Measurements from ENCODE around the gene ZNF711. TPM values are rescaled to one million over a fixed set of nuclear protein-coding genes. Genes with fewer than 3 reads are reported as not detected.

ZNF711 gene
- under 1 TPM; 0.07 to 0.11 TPM for total RNA-seq
- 1.3 TPM for polyA plus RNA-seq

DNA sequence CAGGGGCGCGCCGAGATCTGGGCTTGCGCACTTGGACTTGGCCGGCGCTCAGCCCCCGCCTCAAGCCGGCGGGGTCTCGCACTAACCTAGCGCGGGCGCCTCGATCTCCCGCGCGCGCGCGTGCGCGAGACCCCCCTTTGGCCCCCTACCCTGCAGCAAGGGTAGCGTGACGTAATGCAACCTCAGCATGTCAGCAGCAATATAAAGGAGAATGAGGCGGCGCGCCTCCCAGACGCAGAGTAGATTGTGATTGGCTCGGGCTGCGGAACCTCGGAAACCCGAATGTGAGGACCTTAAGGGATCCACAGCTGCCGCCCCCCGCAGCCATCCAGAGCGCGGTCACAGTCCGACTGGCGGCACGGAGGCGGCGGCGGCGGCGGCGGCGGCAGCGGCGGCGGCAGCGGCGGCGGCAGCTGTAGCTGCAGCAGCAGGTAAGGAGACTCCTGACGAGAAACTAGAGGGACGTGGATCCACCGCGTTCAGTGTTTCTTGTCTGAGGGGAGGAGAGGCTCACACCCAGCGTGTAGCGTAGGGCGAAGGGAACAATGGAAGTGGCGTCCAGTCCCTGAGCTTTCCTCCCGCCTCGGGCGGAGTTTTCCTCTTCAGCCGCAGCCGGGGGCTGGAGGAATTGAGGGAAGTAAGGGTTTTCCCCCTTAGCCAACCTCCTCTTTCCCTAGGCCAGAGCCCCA is at the start of gene ZNF711, which contains the start of gene SATL1:
ZNF711 (plus strand) TSS at position 231 of the 689 bp plus-strand sequence. CDS start 3,582 bp downstream, outside the sequence.
SATL1 (minus strand) TSS at position 19 of the 689 bp plus-strand sequence. CDS start 134,811 bp downstream, outside the sequence.
- no peak within 1 kb of the TSS for H3K27ac ChIP-seq (ENCODE audit: low read depth, low read length)
- Mint-ChIP-seq H3K4me3 (peak within 1 kb of the TSS; percentile 83 to 94 (median 86)), H3K9me3 (peaks cover 0 to 3% (median 0%) of the 10 kb centered on the region in 5 donors), H3K27me3 (peaks cover 6 to 14% of the 10 kb centered on the region in 2 donors), H3K27ac (peak within 1 kb of the TSS in 5 of 8 donors; percentile 44 to 84 (median 75)), H3K36me3 (no peaks in the 10 kb centered on the region), H3K4me1 (peaks cover 9 to 19% (median 16%) of the 10 kb centered on the region in 3 donors)
- no peaks in the 10 kb centered on the region for H3K36me3 ChIP-seq (ENCODE audit: insufficient read depth, low read length)
- H3K27me3 ChIP-seq (ENCODE audit: insufficient read depth, low read length, poor library complexity, severe bottlenecking): no peaks in the 10 kb centered on the region
- no peaks in the 10 kb centered on the region for H3K4me1 ChIP-seq (ENCODE audit: insufficient read depth, low read length)
- ChIA-PET POLR2A (no interaction called here), CTCF (no interaction called here)
- H3K9me3 ChIP-seq (ENCODE audit: low read length): no peaks in the 10 kb centered on the region
- H3K4me3 ChIP-seq (ENCODE audit: low read length): peak within 1 kb of the TSS; percentile 50
- peak in 3 of 5 donors; percentile 9 to 24 (median 16) for DNase-seq

DNA sequence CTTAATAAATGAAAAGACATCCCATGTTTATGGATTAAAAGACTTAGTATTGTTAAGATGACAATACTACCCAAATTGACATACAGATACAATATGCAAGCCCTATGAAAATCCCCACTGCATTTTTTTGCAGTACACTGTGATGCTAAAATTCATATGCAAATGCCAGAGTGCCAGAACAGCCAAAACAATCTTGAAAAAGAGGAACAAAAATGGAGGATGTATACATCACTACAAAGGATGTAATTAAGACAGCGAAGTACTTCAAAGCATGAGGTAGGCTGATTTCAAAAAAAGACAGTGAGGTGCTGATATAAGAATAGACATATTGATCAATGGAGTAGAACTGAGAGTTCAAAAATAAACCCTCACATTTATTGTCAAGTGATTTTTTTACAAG is 47.5 kb upstream of the ZNF711 start:
- POLR2A ChIA-PET: no interaction called here

DNA sequence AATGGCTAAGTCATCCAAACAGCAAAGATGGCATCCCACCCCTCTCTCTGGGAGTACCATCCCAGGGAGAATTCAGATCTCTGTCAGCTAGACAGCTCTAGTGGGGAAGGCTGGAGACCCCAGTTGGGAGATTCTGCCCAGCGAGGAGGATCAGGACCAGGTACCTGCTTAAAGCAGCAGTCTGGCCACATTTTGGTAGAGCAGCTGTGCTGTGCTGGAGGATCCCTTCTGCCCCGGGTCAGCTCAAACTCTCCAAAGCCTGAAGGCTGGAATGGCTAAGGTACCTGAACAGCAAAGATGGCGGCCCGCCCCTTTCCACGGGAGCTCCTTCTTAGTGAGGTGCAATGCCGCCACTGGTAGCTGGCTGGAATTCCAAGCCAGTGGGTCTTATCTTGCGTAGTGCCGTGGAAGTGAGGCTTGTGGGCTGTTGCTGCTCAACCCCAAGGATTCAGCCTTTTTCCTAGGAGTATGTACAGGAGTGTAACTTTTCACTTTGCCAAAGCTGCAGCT is 40.3 kb upstream of the ZNF711 start:
- Mint-ChIP-seq H3K4me3 (no peak overlapping the region), H3K27ac (no peak overlapping the region), H3K27me3 (peaks cover 0 to 4% of the 10 kb centered on the region in 2 donors), H3K36me3 (no peaks in the 10 kb centered on the region), H3K9me3 (no peaks in the 10 kb centered on the region), H3K4me1 (no peaks in the 10 kb centered on the region)
- Histone ChIP-seq H3K27me3 (ENCODE audit: insufficient read depth, low read length, poor library complexity, severe bottlenecking) (no peaks in the 10 kb centered on the region), H3K36me3 (ENCODE audit: insufficient read depth, low read length) (no peaks in the 10 kb centered on the region), H3K27ac (ENCODE audit: low read depth, low read length) (no peak overlapping the region), H3K4me3 (ENCODE audit: low read length) (no peak overlapping the region), H3K4me1 (ENCODE audit: insufficient read depth, low read length) (no peaks in the 10 kb centered on the region), H3K9me3 (ENCODE audit: low read length) (no peaks in the 10 kb centered on the region)
- CTCF ChIA-PET: no interaction called here
- no peak for DNase-seq
- POLR2A ChIA-PET: no interaction called here

More for the DNA sequence above, 47.5 kb upstream of the ZNF711 start:
- Histone ChIP-seq H3K27ac (ENCODE audit: low read depth, low read length) (no peak overlapping the region), H3K4me3 (ENCODE audit: low read length) (no peak overlapping the region), H3K27me3 (ENCODE audit: insufficient read depth, low read length, poor library complexity, severe bottlenecking) (no peaks in the 10 kb centered on the region), H3K9me3 (ENCODE audit: low read length) (no peaks in the 10 kb centered on the region), H3K4me1 (ENCODE audit: insufficient read depth, low read length) (no peaks in the 10 kb centered on the region), H3K36me3 (ENCODE audit: insufficient read depth, low read length) (no peaks in the 10 kb centered on the region)
- H3K27me3 Mint-ChIP-seq: no peaks in the 10 kb centered on the region
- peaks cover 0 to 5% (median 0%) of the 10 kb centered on the region in 5 donors for H3K9me3 Mint-ChIP-seq
- H3K4me3 Mint-ChIP-seq: no peak overlapping the region
- no peak overlapping the region for H3K27ac Mint-ChIP-seq
- no peaks in the 10 kb centered on the region for H3K4me1 Mint-ChIP-seq
- DNase-seq: no peak
- H3K36me3 Mint-ChIP-seq: no peaks in the 10 kb centered on the region
- CTCF ChIA-PET: no interaction called here

DNA sequence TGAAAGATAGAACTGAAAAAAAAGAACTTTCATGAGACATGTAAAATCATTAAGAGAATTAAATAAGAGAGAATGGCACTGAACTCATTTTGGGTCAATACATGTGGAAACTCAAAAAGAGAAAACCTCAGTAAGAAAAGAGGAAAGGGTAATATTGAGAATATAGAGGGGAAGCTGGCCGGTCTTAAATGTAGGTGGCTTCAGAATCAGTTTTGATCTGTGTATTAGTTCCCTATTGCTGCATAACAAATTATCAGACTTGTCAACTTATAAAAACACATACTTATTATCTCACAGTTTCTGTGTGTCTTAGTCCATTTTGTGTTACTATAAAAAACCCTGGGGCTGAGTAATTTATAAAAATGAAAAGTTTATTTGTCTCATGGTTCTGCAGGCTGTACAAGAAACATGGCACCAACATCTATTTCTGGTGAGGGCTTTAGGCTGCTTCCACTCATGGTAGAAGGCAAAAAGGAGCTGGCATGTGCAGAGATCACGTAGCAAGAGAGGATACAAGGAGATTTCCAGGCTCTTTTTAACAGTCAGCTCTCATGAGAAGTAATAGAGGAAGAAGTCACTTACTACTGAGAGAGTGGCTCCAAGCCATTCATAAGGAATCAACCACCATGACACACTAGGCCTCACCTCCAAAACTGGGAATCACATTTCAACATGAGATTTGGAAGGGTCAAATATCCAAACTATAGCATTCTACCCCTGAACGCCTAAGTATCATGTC is 29.8 kb upstream of the ZNF711 start:
- Histone ChIP-seq H3K36me3 (ENCODE audit: insufficient read depth, low read length) (no peaks in the 10 kb centered on the region), H3K4me1 (ENCODE audit: insufficient read depth, low read length) (no peaks in the 10 kb centered on the region), H3K9me3 (ENCODE audit: low read length) (no peaks in the 10 kb centered on the region), H3K4me3 (ENCODE audit: low read length) (no peak overlapping the region), H3K27ac (ENCODE audit: low read depth, low read length) (no peak overlapping the region), H3K27me3 (ENCODE audit: insufficient read depth, low read length, poor library complexity, severe bottlenecking) (no peaks in the 10 kb centered on the region)
- Mint-ChIP-seq H3K4me1 (no peaks in the 10 kb centered on the region), H3K27ac (no peak overlapping the region), H3K4me3 (no peak overlapping the region), H3K9me3 (peaks cover 0 to 2% (median 0%) of the 10 kb centered on the region in 5 donors), H3K27me3 (peaks cover 0 to 1% of the 10 kb centered on the region in 2 donors), H3K36me3 (no peaks in the 10 kb centered on the region)
- ChIA-PET CTCF (no interaction called here), POLR2A (no interaction called here)
- no peak for DNase-seq

DNA sequence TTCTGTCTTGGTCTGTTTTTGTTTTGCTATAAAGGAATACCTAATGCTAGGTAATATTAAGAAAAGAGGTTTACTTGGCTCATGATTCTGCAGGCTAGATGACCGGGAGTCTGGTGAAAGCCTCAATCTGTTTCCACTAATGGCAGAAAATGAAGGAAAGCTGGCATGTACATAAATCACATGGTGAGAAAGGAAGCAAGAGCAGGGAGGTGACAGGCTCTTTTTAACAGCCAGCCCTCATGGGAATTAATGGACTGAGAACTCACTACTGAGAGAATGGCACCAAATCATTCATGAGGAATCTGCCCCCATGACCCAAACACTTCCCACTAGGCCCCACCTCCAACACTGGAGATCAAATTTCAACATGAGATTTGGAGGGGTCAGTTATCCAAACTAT is 27.8 kb upstream of the ZNF711 start:
- Histone ChIP-seq H3K4me1 (ENCODE audit: insufficient read depth, low read length) (no peaks in the 10 kb centered on the region), H3K36me3 (ENCODE audit: insufficient read depth, low read length) (no peaks in the 10 kb centered on the region), H3K27me3 (ENCODE audit: insufficient read depth, low read length, poor library complexity, severe bottlenecking) (no peaks in the 10 kb centered on the region), H3K9me3 (ENCODE audit: low read length) (no peaks in the 10 kb centered on the region), H3K27ac (ENCODE audit: low read depth, low read length) (no peak overlapping the region), H3K4me3 (ENCODE audit: low read length) (no peak overlapping the region)
- no peaks in the 10 kb centered on the region for H3K36me3 Mint-ChIP-seq
- no peak overlapping the region for H3K4me3 Mint-ChIP-seq
- H3K9me3 Mint-ChIP-seq: peaks cover 0 to 2% (median 0%) of the 10 kb centered on the region in 5 donors
- H3K27me3 Mint-ChIP-seq: peaks cover 0 to 1% of the 10 kb centered on the region in 2 donors
- DNase-seq: no peak
- POLR2A ChIA-PET: no interaction called here
- CTCF ChIA-PET: no interaction called here
- H3K4me1 Mint-ChIP-seq: peaks cover 0 to 2% (median 1%) of the 10 kb centered on the region in 3 donors
- H3K27ac Mint-ChIP-seq: no peak overlapping the region

DNA sequence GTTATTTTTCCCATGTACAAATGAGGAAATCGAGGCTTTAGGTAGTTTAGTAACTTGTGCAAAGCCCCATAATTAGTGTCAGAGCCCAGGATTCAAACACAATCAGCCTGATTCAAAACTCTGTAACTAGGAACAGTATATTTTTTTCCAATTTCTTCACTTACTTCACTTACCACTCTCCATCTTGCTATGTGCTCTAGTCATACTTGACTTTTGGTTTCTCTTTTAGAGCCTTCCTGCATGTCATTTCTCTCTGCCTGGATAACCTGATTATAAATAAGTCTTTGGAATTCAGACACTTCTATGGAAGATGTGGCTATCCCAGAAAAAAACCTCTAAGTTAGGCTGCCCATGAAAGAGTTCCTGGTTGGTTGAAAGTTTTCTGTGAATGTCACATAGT is 22.4 kb upstream of the ZNF711 start:
- peak overlapping the region in 1 of 8 donors; percentile 12 for H3K27ac Mint-ChIP-seq
- ChIA-PET POLR2A (no interaction called here), CTCF (no interaction called here)
- Histone ChIP-seq H3K27ac (ENCODE audit: low read depth, low read length) (no peak overlapping the region), H3K36me3 (ENCODE audit: insufficient read depth, low read length) (no peaks in the 10 kb centered on the region), H3K4me3 (ENCODE audit: low read length) (no peak overlapping the region), H3K4me1 (ENCODE audit: insufficient read depth, low read length) (no peaks in the 10 kb centered on the region), H3K9me3 (ENCODE audit: low read length) (no peaks in the 10 kb centered on the region), H3K27me3 (ENCODE audit: insufficient read depth, low read length, poor library complexity, severe bottlenecking) (no peaks in the 10 kb centered on the region)
- DNase-seq: no peak
- no peaks in the 10 kb centered on the region for H3K9me3 Mint-ChIP-seq
- no peaks in the 10 kb centered on the region for H3K36me3 Mint-ChIP-seq
- H3K4me3 Mint-ChIP-seq: peak overlapping the region in 2 of 7 donors; percentile 1 to 28
- H3K27me3 Mint-ChIP-seq: no peaks in the 10 kb centered on the region
- peaks cover 0 to 8% (median 5%) of the 10 kb centered on the region in 3 donors for H3K4me1 Mint-ChIP-seq

DNA sequence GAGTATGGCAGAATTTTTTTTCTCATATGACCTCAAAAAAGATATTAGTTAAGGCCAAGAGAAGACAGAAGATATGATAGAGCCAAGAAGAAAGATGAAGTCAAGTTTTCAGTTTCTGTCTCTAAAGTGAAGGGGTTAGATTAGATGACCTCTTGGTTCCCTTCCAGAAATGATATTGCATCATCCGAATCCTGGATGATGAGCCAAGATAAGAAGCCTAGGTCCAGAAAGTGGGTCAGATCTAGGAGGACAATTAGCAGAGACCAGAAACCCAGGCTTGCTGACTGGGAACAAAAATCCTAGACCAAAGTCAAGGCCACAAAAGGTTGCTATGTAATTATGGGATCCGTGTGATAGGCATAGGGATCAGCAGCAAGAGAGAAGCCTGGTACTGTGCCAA is 20.4 kb upstream of the ZNF711 start:
- POLR2A ChIA-PET: no interaction called here
- H3K9me3 Mint-ChIP-seq: no peaks in the 10 kb centered on the region

DNA sequence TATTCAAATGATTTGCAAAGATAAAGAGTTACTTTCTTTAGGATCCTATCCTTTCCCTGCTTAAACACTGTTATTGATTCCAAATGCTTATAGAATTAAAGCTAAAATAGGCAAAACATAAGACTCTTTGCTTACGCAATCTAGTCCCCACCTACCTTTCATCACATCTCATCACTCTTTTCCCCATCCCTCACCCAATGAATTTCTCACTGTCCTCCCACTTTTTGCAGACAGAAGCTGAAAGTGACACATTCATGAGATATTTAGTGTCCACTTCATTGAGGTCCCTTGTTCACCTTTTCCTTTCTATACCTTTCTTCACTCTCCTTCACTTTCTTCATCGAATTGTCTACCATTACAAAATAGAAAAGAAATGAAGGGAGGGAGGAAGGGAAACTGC is 636 bp upstream of the ZNF711 start:
- H3K36me3 Mint-ChIP-seq: no peaks in the 10 kb centered on the region
- Histone ChIP-seq H3K27me3 (ENCODE audit: insufficient read depth, low read length, poor library complexity, severe bottlenecking) (no peaks in the 10 kb centered on the region), H3K4me1 (ENCODE audit: insufficient read depth, low read length) (no peaks in the 10 kb centered on the region), H3K4me3 (ENCODE audit: low read length) (no peak overlapping the region), H3K9me3 (ENCODE audit: low read length) (no peaks in the 10 kb centered on the region), H3K27ac (ENCODE audit: low read depth, low read length) (no peak overlapping the region), H3K36me3 (ENCODE audit: insufficient read depth, low read length) (no peaks in the 10 kb centered on the region)
- no peak for DNase-seq
- ChIA-PET POLR2A (no interaction called here), CTCF (no interaction called here)
- H3K9me3 Mint-ChIP-seq: peaks cover 0 to 3% (median 0%) of the 10 kb centered on the region in 5 donors
- H3K4me3 Mint-ChIP-seq: peak overlapping the region; percentile 20 to 64 (median 52)
- peaks cover 6 to 14% of the 10 kb centered on the region in 2 donors for H3K27me3 Mint-ChIP-seq
- H3K27ac Mint-ChIP-seq: peak overlapping the region in 1 of 8 donors; percentile 3
- peaks cover 9 to 19% (median 16%) of the 10 kb centered on the region in 3 donors for H3K4me1 Mint-ChIP-seq

More for the DNA sequence above, 20.4 kb upstream of the ZNF711 start:
- no peak overlapping the region for H3K4me3 Mint-ChIP-seq
- H3K36me3 ChIP-seq (ENCODE audit: insufficient read depth, low read length): no peaks in the 10 kb centered on the region
- H3K27me3 ChIP-seq (ENCODE audit: insufficient read depth, low read length, poor library complexity, severe bottlenecking): no peaks in the 10 kb centered on the region
- CTCF ChIA-PET: no interaction called here
- no peak for DNase-seq
- H3K4me1 ChIP-seq (ENCODE audit: insufficient read depth, low read length): no peaks in the 10 kb centered on the region
- H3K4me1 Mint-ChIP-seq: peaks cover 0 to 8% (median 5%) of the 10 kb centered on the region in 3 donors
- H3K27me3 Mint-ChIP-seq: no peaks in the 10 kb centered on the region
- no peak overlapping the region for H3K27ac Mint-ChIP-seq
- H3K9me3 ChIP-seq (ENCODE audit: low read length): no peaks in the 10 kb centered on the region
- no peak overlapping the region for H3K27ac ChIP-seq (ENCODE audit: low read depth, low read length)
- H3K4me3 ChIP-seq (ENCODE audit: low read length): no peak overlapping the region
- no peaks in the 10 kb centered on the region for H3K36me3 Mint-ChIP-seq

All from CD8-positive, alpha-beta memory T cell (primary cell).